Stimulated activated CD8-positive, alpha-beta memory T cell treated with anti-CD3 and anti-CD28 coated beads, Interleukin-4, amount 100 ng/mL, for 4 hours (primary cell): ENCODE measurements around the gene PRCP.

ENCODE experiments used
- DNase-seq, 2 donors: peaks; one replicate each; pipeline ENCODE4 v3.0.0-alpha.2; 2020; ENCODE audit warnings: low read depth in 2 of 2, low spot score in 1 of 2

PRCP gene

GRCh38 chr11:82907371-82907770 is 7.1 kb upstream of the PRCP start:
- DNase-seq, result no peak

GRCh38 chr11:82906931-82907330 is 6.7 kb upstream of the PRCP start:
- no peak for DNase-seq

GRCh38 chr11:82906236-82906635 is 6.0 kb upstream of the PRCP start:
- DNase-seq, result no peak

GRCh38 chr11:82903843-82904586 is 3.8 kb upstream of the PRCP start:
- DNase-seq, result no peak

GRCh38 chr11:82902880-82903279 is 2.6 kb upstream of the PRCP start:
- no peak for DNase-seq

- no peak for DNase-seq
Measured at GRCh38 chr11:82901922-82902485, 1.8 kb upstream of the PRCP start.

GRCh38 chr11:82901165-82901921 is 1.1 kb upstream of the PRCP start, which contains the start of gene DDIAS:
Gene DDIAS (plus strand): TSS chr11:82901736. CDS start chr11:82914739, 13,003 bp downstream.
- DNase-seq, result peak; percentile 85 to 86

- no peak for DNase-seq
Measured at GRCh38 chr11:82899957-82900276, 313 bp downstream of the PRCP start.

- DNase-seq, result no peak
Measured at GRCh38 chr11:82899186-82899820, 927 bp downstream of the PRCP start.

GRCh38 chr11:82898241-82898640 is 2.0 kb downstream of the PRCP start:
- DNase-seq, result no peak

GRCh38 chr11:82896183-82896582 is 4.0 kb downstream of the PRCP start:
- DNase-seq, result no peak

- DNase-seq, result no peak
Measured at GRCh38 chr11:82895437-82896091, 4.7 kb downstream of the PRCP start.

- no peak for DNase-seq
Measured at GRCh38 chr11:82892611-82893169, 7.5 kb downstream of the PRCP start.

- no peak for DNase-seq
Measured at GRCh38 chr11:82890936-82891335, 9.3 kb downstream of the PRCP start.

GRCh38 chr11:82890002-82890341 is 10.3 kb downstream of the PRCP start:
- DNase-seq, result no peak

GRCh38 chr11:82889133-82890001 is 10.9 kb downstream of the PRCP start:
- no peak for DNase-seq

GRCh38 chr11:82883853-82884252 is 16.4 kb downstream of the PRCP start:
- DNase-seq, result no peak

- no peak for DNase-seq
Measured at GRCh38 chr11:82874646-82875523, 25.3 kb downstream of the PRCP start.

- no peak for DNase-seq
Measured at GRCh38 chr11:82873919-82874333, 26.3 kb downstream of the PRCP start.
